ENCODE measurements around the gene PNPLA2.

PNPLA2 gene

GRCh38 chr11:799641-800316 lies 18.9 kb upstream of the PNPLA2 start:
- no peak for DNase-seq

- DNase-seq = no peak
Observed at GRCh38 chr11:800473-800872, 18.2 kb upstream of the PNPLA2 start.

GRCh38 chr11:801097-801780 lies 17.5 kb upstream of the PNPLA2 start:
- no peak for DNase-seq

GRCh38 chr11:802018-802617 lies 16.6 kb upstream of the PNPLA2 start:
- DNase-seq = no peak

GRCh38 chr11:802693-803466 lies 15.8 kb upstream of the PNPLA2 start:
- DNase-seq = no peak

- DNase-seq = no peak
Observed at GRCh38 chr11:803467-803742, 15.3 kb upstream of the PNPLA2 start.

GRCh38 chr11:803770-804598 lies 14.7 kb upstream of the PNPLA2 start:
- DNase-seq = no peak

GRCh38 chr11:804599-804964 lies 14.1 kb upstream of the PNPLA2 start:
- no peak for DNase-seq

- DNase-seq = peak in 1 of 2 experiments; percentile 66
Observed at GRCh38 chr11:808427-809286, 10.1 kb upstream of the PNPLA2 start.

GRCh38 chr11:809287-810039 lies 9.3 kb upstream of the PNPLA2 start, which contains the start of gene RPLP2:
RPLP2 (plus strand) TSS chr11:809967; CDS start chr11:810235, 268 bp downstream.
- peak; percentile 99 for DNase-seq

- DNase-seq = peak in 1 of 2 experiments; percentile 44
Observed at GRCh38 chr11:810040-810567, 8.6 kb upstream of the PNPLA2 start.

- no peak for DNase-seq
Observed at GRCh38 chr11:811446-812245, 7.1 kb upstream of the PNPLA2 start.

GRCh38 chr11:812390-812789 lies 6.3 kb upstream of the PNPLA2 start:
- DNase-seq = no peak

- no peak for DNase-seq
Observed at GRCh38 chr11:813072-813455, 5.7 kb upstream of the PNPLA2 start.

- peak in 1 of 2 experiments; percentile 56 for DNase-seq
Observed at GRCh38 chr11:813456-814096, 5.1 kb upstream of the PNPLA2 start.

GRCh38 chr11:815675-816432 lies 2.9 kb upstream of the PNPLA2 start:
- no peak for DNase-seq

GRCh38 chr11:816433-816779 lies 2.3 kb upstream of the PNPLA2 start:
- DNase-seq = no peak

- DNase-seq = peak; percentile 92 to 93
Observed at GRCh38 chr11:819129-819931, 616 bp downstream of the PNPLA2 start.
